ENCODE data around the gene TESK2.

Gene TESK2

GRCh38 chr1:45397285-45397684 is 93.7 kb downstream of the TESK2 start:
- Histone ChIP-seq H3K27ac (no peak overlapping the region), H3K4me2 (ENCODE audit: low read length) (no peak overlapping the region), H3K79me2 (no peaks in the 10 kb centered on the region), H2AFZ (no peak overlapping the region), H3K36me3 (ENCODE audit: control insufficient read depth, insufficient read depth, low read length) (no peaks in the 10 kb centered on the region), H3K27me3 (ENCODE audit: control insufficient read depth, insufficient read depth, low read length) (no peaks in the 10 kb centered on the region), H3K4me3 (ENCODE audit: low read depth, low read length) (no peak overlapping the region), H3K4me1 (no peaks in the 10 kb centered on the region), H3K9me3 (ENCODE audit: control insufficient read depth, low read length) (no peaks in the 10 kb centered on the region), H3K9ac (no peak overlapping the region)
- TF ChIP-seq CTCF (IDR thresholded peaks at IDR 0.05) = no peak

GRCh38 chr1:45395582-45395981 is 95.4 kb downstream of the TESK2 start:
- H3K4me2 ChIP-seq (ENCODE audit: low read length) = no peak overlapping the region
- no peak overlapping the region for H3K4me3 ChIP-seq (ENCODE audit: low read depth, low read length)
- H3K4me1 ChIP-seq = no peaks in the 10 kb centered on the region
- no peaks in the 10 kb centered on the region for H3K79me2 ChIP-seq
- no peak overlapping the region for H3K27ac ChIP-seq
- H2AFZ ChIP-seq = no peak overlapping the region
- no peaks in the 10 kb centered on the region for H3K36me3 ChIP-seq (ENCODE audit: control insufficient read depth, insufficient read depth, low read length)
- H3K27me3 ChIP-seq (ENCODE audit: control insufficient read depth, insufficient read depth, low read length) = no peaks in the 10 kb centered on the region
- no peak overlapping the region for H3K9ac ChIP-seq
- no peaks in the 10 kb centered on the region for H3K9me3 ChIP-seq (ENCODE audit: control insufficient read depth, low read length)
- no peak for TF ChIP-seq CTCF (IDR thresholded peaks at IDR 0.05)

GRCh38 chr1:45395051-45395450 is 95.9 kb downstream of the TESK2 start:
- Histone ChIP-seq H3K79me2 (no peaks in the 10 kb centered on the region), H3K4me1 (no peaks in the 10 kb centered on the region), H3K9ac (no peak overlapping the region), H3K4me3 (ENCODE audit: low read depth, low read length) (no peak overlapping the region), H3K9me3 (ENCODE audit: control insufficient read depth, low read length) (no peaks in the 10 kb centered on the region), H3K27me3 (ENCODE audit: control insufficient read depth, insufficient read depth, low read length) (no peaks in the 10 kb centered on the region), H3K4me2 (ENCODE audit: low read length) (no peak overlapping the region), H2AFZ (no peak overlapping the region), H3K27ac (no peak overlapping the region), H3K36me3 (ENCODE audit: control insufficient read depth, insufficient read depth, low read length) (no peaks in the 10 kb centered on the region)
- no peak for TF ChIP-seq CTCF (IDR thresholded peaks at IDR 0.05)

GRCh38 chr1:45394342-45394741 is 96.6 kb downstream of the TESK2 start:
- Histone ChIP-seq H3K36me3 (ENCODE audit: control insufficient read depth, insufficient read depth, low read length) (no peaks in the 10 kb centered on the region), H3K9me3 (ENCODE audit: control insufficient read depth, low read length) (no peaks in the 10 kb centered on the region), H2AFZ (no peak overlapping the region), H3K79me2 (no peaks in the 10 kb centered on the region), H3K4me1 (no peaks in the 10 kb centered on the region), H3K4me3 (ENCODE audit: low read depth, low read length) (no peak overlapping the region), H3K27me3 (ENCODE audit: control insufficient read depth, insufficient read depth, low read length) (no peaks in the 10 kb centered on the region), H3K9ac (no peak overlapping the region), H3K4me2 (ENCODE audit: low read length) (no peak overlapping the region), H3K27ac (no peak overlapping the region)
- no peak for TF ChIP-seq CTCF (IDR thresholded peaks at IDR 0.05)

GRCh38 chr1:45393718-45394302 is 97.2 kb downstream of the TESK2 start:
- H3K36me3 ChIP-seq (ENCODE audit: control insufficient read depth, insufficient read depth, low read length) = no peaks in the 10 kb centered on the region
- no peaks in the 10 kb centered on the region for H3K27me3 ChIP-seq (ENCODE audit: control insufficient read depth, insufficient read depth, low read length)
- no peak overlapping the region for H2AFZ ChIP-seq
- no peaks in the 10 kb centered on the region for H3K79me2 ChIP-seq
- H3K4me2 ChIP-seq (ENCODE audit: low read length) = no peak overlapping the region
- H3K4me1 ChIP-seq = no peaks in the 10 kb centered on the region
- no peak overlapping the region for H3K9ac ChIP-seq
- no peak overlapping the region for H3K27ac ChIP-seq
- no peak for TF ChIP-seq CTCF (IDR thresholded peaks at IDR 0.05)
- no peaks in the 10 kb centered on the region for H3K9me3 ChIP-seq (ENCODE audit: control insufficient read depth, low read length)
- no peak overlapping the region for H3K4me3 ChIP-seq (ENCODE audit: low read depth, low read length)
